Caco-2 (cell line): ENCODE data around the gene CCDC137. TPM values are rescaled to one million over a fixed set of nuclear protein-coding genes. Genes with fewer than 3 reads are reported as not detected.

ENCODE experiments used
- BruUV-seq: library from RNA; stranded (reverse); fragments of 400-500 nt; replicated peaks from 2 replicates; lab custom pipeline; 2021; lab: Mats Ljungman, UMichigan
- CTCF ChIA-PET: fragments of 300-600 bp; sonication (Branson Sonifier 250); formaldehyde crosslinking; loops from one replicate; lab custom pipeline; 2022; ENCODE audit warnings: antibody characterized with exemption; lab: Charles Lee
- POLR2A ChIA-PET: fragments of 300-600 bp; sonication (Branson Sonifier 250); formaldehyde crosslinking; loops from one replicate; lab custom pipeline; 2022; ENCODE audit warnings: antibody characterized with exemption; lab: Charles Lee
- DNase-seq, 2 experiments: peaks; one replicate each; pipeline versions ENCODE4 v3.0.0 to v3.0.0-alpha.2; 2020 to 2022
- H3K27me3 ChIP-seq: replicated peaks from 2 replicates; pipeline ENCODE4 v1.6.0; 2011; ENCODE audit warnings: low read length; ENCODE audit not compliant: control insufficient read depth, insufficient read depth
- H3K36me3 ChIP-seq: 2 replicates; pipeline ENCODE4 v1.5.1; 2011; ENCODE audit warnings: low read length; ENCODE audit not compliant: control insufficient read depth, insufficient read depth
- H3K4me1 ChIP-seq: fragments of 250-450 bp; sonication (Bioruptor Pico); 2 replicates; pipeline ENCODE4 v1.5.1; 2020; ENCODE audit warnings: mild to moderate bottlenecking
- H3K4me3 ChIP-seq: 2 replicates; pipeline ENCODE4 v1.5.1; 2011; ENCODE audit warnings: low read depth, mild to moderate bottlenecking, control low read depth, low read length
- H3K9me3 ChIP-seq: fragments of 250-450 bp; sonication (Bioruptor Pico); 2 replicates; pipeline ENCODE4 v1.5.1; 2020; ENCODE audit warnings: mild to moderate bottlenecking, moderate library complexity
- H3K27ac Mint-ChIP-seq: one replicate; pipeline ENCODE4 v1.8.0; 2022; ENCODE audit warnings: mixed read lengths; ENCODE audit not compliant: unreplicated experiment
- H3K27me3 Mint-ChIP-seq: one replicate; pipeline ENCODE4 v1.8.0; 2022; ENCODE audit warnings: mixed read lengths; ENCODE audit not compliant: insufficient read depth, unreplicated experiment
- H3K36me3 Mint-ChIP-seq: one replicate; pipeline ENCODE4 v1.8.0; 2022; ENCODE audit warnings: mild to moderate bottlenecking, mixed read lengths; ENCODE audit not compliant: insufficient read depth, unreplicated experiment
- H3K4me1 Mint-ChIP-seq: one replicate; pipeline ENCODE4 v1.8.0; 2022; ENCODE audit warnings: low read depth, mixed read lengths; ENCODE audit not compliant: unreplicated experiment
- H3K4me3 Mint-ChIP-seq: one replicate; pipeline ENCODE4 v1.8.0; 2022; ENCODE audit warnings: mild to moderate bottlenecking, moderate library complexity, mixed read lengths; ENCODE audit not compliant: unreplicated experiment
- H3K9me3 Mint-ChIP-seq: one replicate; pipeline ENCODE4 v1.8.0; 2022; ENCODE audit warnings: mixed read lengths; ENCODE audit not compliant: unreplicated experiment
- intact Hi-C: fragments of 100-400 bp; cut with micrococcal nuclease; formaldehyde crosslinking; loops from one replicate; pipeline ENCODE4 v1.10.0; 2022; ENCODE audit not compliant: unreplicated experiment
- total RNA-seq: library from RNA; stranded (reverse); gene quantifications from 2 replicates; pipeline ENCODE4 v1.2.3, GENCODE V29; 2022
- TF ChIP-seq, protein P1 (sequence below), 2 experiments: fragments of 200-600 bp in 1 of 2; IDR thresholded peaks; 1 replicate in 1 of 2; 2 replicates in 1 of 2; pipeline versions ENCODE4 v1.5.1 to v1.8.0; 2011 to 2022; ENCODE audit warnings: antibody characterized with exemption in 1 of 2, control low read depth in 1 of 2, inconsistent platforms in 1 of 2, low read depth in 1 of 2, low read length in 1 of 2, mild to moderate bottlenecking in 1 of 2, moderate library complexity in 1 of 2; ENCODE audit not compliant: insufficient read depth in 1 of 2, severe bottlenecking in 1 of 2, unreplicated experiment in 1 of 2

CCDC137 gene
- total RNA-seq, 1 experiment from 2014 or later = 50.5 TPM

DNA sequence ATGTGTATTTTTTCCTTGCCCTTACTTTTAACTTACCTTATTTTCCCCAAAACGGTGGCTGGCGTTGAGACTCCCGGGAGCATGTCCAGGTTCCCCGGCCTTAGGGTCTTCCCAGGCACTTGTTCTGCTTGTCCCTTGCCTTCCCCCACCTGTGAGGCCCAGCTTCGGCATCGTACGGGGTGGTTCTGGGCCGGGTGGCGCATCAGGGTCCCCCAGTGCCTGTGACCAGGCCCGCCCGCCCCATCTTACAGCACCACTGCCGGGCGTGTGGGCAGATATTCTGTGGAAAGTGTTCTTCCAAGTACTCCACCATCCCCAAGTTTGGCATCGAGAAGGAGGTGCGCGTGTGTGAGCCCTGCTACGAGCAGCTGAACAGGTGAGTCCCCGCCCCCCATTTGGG, 24.7 kb downstream of the CCDC137 start:
- no peaks in the 10 kb centered on the region for H3K4me1 ChIP-seq
- BruUV-seq = no TSS peak
- ChIA-PET CTCF (no interaction called here), POLR2A (no interaction called here)
- no peak for DNase-seq
- intact Hi-C loops = no loop called here
- Mint-ChIP-seq H3K36me3 (peaks cover 78% of the 10 kb centered on the region), H3K4me3 (no peak overlapping the region), H3K9me3 (no peaks in the 10 kb centered on the region), H3K27ac (no peak overlapping the region), H3K4me1 (no peaks in the 10 kb centered on the region), H3K27me3 (no peaks in the 10 kb centered on the region)
- no peak overlapping the region for H3K4me3 ChIP-seq
- no peaks in the 10 kb centered on the region for H3K9me3 ChIP-seq
- H3K36me3 ChIP-seq = peaks cover 7% of the 10 kb centered on the region
- no peaks in the 10 kb centered on the region for H3K27me3 ChIP-seq
- TF ChIP-seq, protein P1, sequence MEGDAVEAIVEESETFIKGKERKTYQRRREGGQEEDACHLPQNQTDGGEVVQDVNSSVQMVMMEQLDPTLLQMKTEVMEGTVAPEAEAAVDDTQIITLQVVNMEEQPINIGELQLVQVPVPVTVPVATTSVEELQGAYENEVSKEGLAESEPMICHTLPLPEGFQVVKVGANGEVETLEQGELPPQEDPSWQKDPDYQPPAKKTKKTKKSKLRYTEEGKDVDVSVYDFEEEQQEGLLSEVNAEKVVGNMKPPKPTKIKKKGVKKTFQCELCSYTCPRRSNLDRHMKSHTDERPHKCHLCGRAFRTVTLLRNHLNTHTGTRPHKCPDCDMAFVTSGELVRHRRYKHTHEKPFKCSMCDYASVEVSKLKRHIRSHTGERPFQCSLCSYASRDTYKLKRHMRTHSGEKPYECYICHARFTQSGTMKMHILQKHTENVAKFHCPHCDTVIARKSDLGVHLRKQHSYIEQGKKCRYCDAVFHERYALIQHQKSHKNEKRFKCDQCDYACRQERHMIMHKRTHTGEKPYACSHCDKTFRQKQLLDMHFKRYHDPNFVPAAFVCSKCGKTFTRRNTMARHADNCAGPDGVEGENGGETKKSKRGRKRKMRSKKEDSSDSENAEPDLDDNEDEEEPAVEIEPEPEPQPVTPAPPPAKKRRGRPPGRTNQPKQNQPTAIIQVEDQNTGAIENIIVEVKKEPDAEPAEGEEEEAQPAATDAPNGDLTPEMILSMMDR (IDR thresholded peaks at IDR 0.05; ENCODE audit: insufficient read depth in 1 of 2, low read depth in 1 of 2, low read length in 1 of 2, severe bottlenecking in 1 of 2, unreplicated experiment in 1 of 2) = no peak

DNA sequence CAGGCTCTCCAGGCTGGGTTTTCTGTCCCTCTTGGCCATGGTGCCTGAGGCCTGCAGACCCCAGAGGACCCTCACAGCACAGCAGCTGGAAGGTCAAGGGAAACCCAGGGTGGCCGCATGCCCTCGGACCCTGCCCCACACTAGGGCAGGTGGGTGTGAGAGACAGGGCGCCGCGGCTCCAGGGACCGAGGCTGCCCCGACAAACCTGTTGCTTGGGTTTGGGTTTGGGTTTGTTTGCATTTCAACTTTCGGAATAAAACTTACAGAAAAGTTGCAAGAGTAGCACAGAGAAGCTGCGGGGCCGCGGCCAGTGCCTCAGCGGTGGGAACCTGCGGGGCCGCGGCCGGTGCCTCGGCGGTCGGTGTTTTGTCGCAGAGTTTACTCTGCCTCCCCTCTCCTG, 25.1 kb downstream of the CCDC137 start:
- Histone ChIP-seq H3K27me3 (no peaks in the 10 kb centered on the region), H3K9me3 (no peaks in the 10 kb centered on the region), H3K4me3 (no peak overlapping the region), H3K36me3 (peaks cover 7% of the 10 kb centered on the region), H3K4me1 (no peaks in the 10 kb centered on the region)
- Mint-ChIP-seq H3K4me1 (no peaks in the 10 kb centered on the region), H3K27me3 (no peaks in the 10 kb centered on the region), H3K9me3 (no peaks in the 10 kb centered on the region), H3K4me3 (no peak overlapping the region), H3K36me3 (peaks cover 80% of the 10 kb centered on the region), H3K27ac (no peak overlapping the region)
- TF ChIP-seq, protein P1 (IDR thresholded peaks at IDR 0.05; ENCODE audit: insufficient read depth in 1 of 2, low read depth in 1 of 2, low read length in 1 of 2, severe bottlenecking in 1 of 2, unreplicated experiment in 1 of 2) = no peak
- intact Hi-C loops = no loop called here
- DNase-seq = no peak
- ChIA-PET CTCF (interaction anchor here (0.6 kb wide), 1 partner anchor 43 kb away, joined by 3 read pairs; no protein-coding TSS in a partner anchor), POLR2A (no interaction called here)
- no TSS peak for BruUV-seq

DNA sequence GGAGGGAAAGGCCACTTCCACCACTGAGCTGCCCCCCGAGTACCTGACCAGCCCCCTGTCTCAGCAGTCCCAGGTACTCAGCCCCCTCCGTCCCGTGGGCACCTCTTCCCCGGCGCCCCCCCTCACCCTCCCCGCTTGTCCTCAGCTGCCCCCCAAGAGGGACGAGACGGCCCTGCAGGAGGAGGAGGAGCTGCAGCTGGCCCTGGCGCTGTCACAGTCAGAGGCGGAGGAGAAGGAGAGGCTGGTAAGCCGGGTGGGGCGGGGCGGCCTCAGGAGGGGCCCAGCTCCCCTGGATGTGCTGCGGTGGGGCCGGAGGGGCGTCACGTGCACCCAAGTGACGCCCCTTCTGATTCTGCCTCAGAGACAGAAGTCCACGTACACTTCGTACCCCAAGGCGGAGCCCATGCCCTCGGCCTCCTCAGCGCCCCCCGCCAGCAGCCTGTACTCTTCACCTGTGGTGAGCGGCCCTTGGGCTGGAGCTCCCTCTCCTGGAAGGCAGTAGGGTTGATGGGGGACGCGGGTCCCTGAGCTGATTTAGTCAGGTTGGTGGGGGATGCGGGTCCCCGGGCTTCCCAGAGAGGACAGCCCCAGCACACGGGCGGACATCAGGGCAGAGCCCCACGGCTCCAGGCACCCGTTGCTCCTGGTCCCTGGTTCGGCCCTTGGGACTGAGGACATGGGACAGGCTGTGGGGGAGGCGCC, 27.1 kb downstream of the CCDC137 start:
- Mint-ChIP-seq H3K27me3 (no peaks in the 10 kb centered on the region), H3K27ac (no peak overlapping the region), H3K4me1 (no peaks in the 10 kb centered on the region), H3K9me3 (no peaks in the 10 kb centered on the region), H3K36me3 (peaks cover 84% of the 10 kb centered on the region), H3K4me3 (no peak overlapping the region)
- ChIA-PET POLR2A (no interaction called here), CTCF (interaction anchor here (0.6 to 1.3 kb wide), 2 partner anchors 9 to 62 kb away, joined by 3 to 5 read pairs; no protein-coding TSS in a partner anchor)
- Histone ChIP-seq H3K4me3 (no peak overlapping the region), H3K4me1 (no peaks in the 10 kb centered on the region), H3K9me3 (no peaks in the 10 kb centered on the region), H3K27me3 (no peaks in the 10 kb centered on the region), H3K36me3 (peaks cover 7% of the 10 kb centered on the region)
- peak; percentile 36 to 44 for DNase-seq
- TF ChIP-seq, protein P1 (IDR thresholded peaks at IDR 0.05; ENCODE audit: insufficient read depth in 1 of 2, low read depth in 1 of 2, low read length in 1 of 2, severe bottlenecking in 1 of 2, unreplicated experiment in 1 of 2) = peak in 1 of 2 experiments; percentile 25
- no TSS peak for BruUV-seq
- intact Hi-C loops = no loop called here
